Hepatocyte (in vitro differentiated cells): ENCODE data around the gene PFN4. TPM values are rescaled to one million over a fixed set of nuclear protein-coding genes. Genes with fewer than 3 reads are reported as not detected.

Experiments used
- DNase-seq: peaks from one replicate; pipeline ENCODE4 v3.0.0-alpha.2; 2016; ENCODE audit warnings: low spot score
- H2AFZ ChIP-seq: fragments of 200-600 bp; sonication (generic); 2 replicates; pipeline ENCODE4 v1.6.0; 2016; ENCODE audit warnings: antibody characterized with exemption, mild to moderate bottlenecking
- H3K27ac ChIP-seq: fragments of 200-600 bp; sonication (generic); 2 replicates; pipeline ENCODE4 v1.5.1; 2016; ENCODE audit warnings: mild to moderate bottlenecking
- H3K27me3 ChIP-seq: fragments of 200-600 bp; sonication (generic); 2 replicates; pipeline ENCODE4 v1.6.1; 2016
- H3K36me3 ChIP-seq: fragments of 200-600 bp; sonication (generic); replicated peaks from 2 replicates; pipeline ENCODE4 v1.5.1; 2016; ENCODE audit warnings: low read depth; ENCODE audit not compliant: insufficient read depth
- H3K4me1 ChIP-seq: fragments of 200-600 bp; sonication (generic); 2 replicates; pipeline ENCODE4 v1.5.1; 2016; ENCODE audit warnings: mild to moderate bottlenecking, moderate library complexity; ENCODE audit not compliant: insufficient read depth
- H3K4me2 ChIP-seq: fragments of 200-600 bp; sonication (generic); 2 replicates; pipeline ENCODE4 v1.6.0; 2016
- H3K4me3 ChIP-seq: fragments of 200-600 bp; sonication (generic); 2 replicates; pipeline ENCODE4 v1.5.1; 2016; ENCODE audit warnings: mild to moderate bottlenecking
- H3K79me2 ChIP-seq: fragments of 200-600 bp; sonication (generic); 2 replicates; pipeline ENCODE4 v1.6.0; 2017; ENCODE audit warnings: mild to moderate bottlenecking
- H3K9me2 ChIP-seq: fragments of 200-600 bp; sonication (generic); replicated peaks from 2 replicates; pipeline ENCODE4 v1.6.0; 2017; ENCODE audit warnings: mild to moderate bottlenecking; ENCODE audit not compliant: insufficient read depth
- H3K9me3 ChIP-seq: fragments of 200-600 bp; sonication (generic); 2 replicates; pipeline ENCODE4 v1.5.1; 2016; ENCODE audit warnings: low read depth, mild to moderate bottlenecking
- H4K20me1 ChIP-seq: fragments of 200-600 bp; sonication (generic); 2 replicates; pipeline ENCODE4 v1.6.0; 2016; ENCODE audit warnings: mild to moderate bottlenecking; ENCODE audit not compliant: insufficient read depth, poor library complexity, severe bottlenecking
- EZH2 ChIP-seq: fragments of 200-600 bp; sonication (generic); IDR thresholded peaks from 2 replicates; pipeline ENCODE4 v1.6.1; 2016; ENCODE audit warnings: antibody characterized with exemption, mild to moderate bottlenecking, borderline replicate concordance
- EZH2phosphoT487 ChIP-seq: fragments of 200-600 bp; sonication (generic); IDR thresholded peaks from one replicate; pipeline ENCODE4 v1.6.1; 2018; ENCODE audit warnings: antibody characterized with exemption, mild to moderate bottlenecking, low read depth, moderate library complexity; ENCODE audit not compliant: unreplicated experiment, severe bottlenecking
- whole genome bisulfite sequencing: methylation state at CpG from one replicate; pipeline ENCODE4 v1.1.6; 2016; ENCODE audit warnings: low lambda C conversion rate; ENCODE audit errors: missing lambda C conversion rate; 5-methylcytosine and 5-hydroxymethylcytosine counted together
- polyA plus RNA-seq: library from polyadenylated mRNA; unstranded; fragments of >200 nt; fragmentation: Nextera tagmentation; extraction: Ambion mirVana; gene quantifications from 2 replicates; pipeline ENCODE4 v1.2.1, GENCODE V29; 2016
- total RNA-seq: library from RNA; depleted of rRNA; stranded (reverse); fragments of >200 nt; gene quantifications from 2 replicates; pipeline ENCODE4 v1.2.3, GENCODE V29; 2014
- TF ChIP-seq, protein P1 (sequence below): fragments of 200-600 bp; sonication (generic); IDR thresholded peaks from 2 replicates; pipeline ENCODE4 v1.5.1; 2016; ENCODE audit warnings: antibody characterized with exemption, mild to moderate bottlenecking; ENCODE audit not compliant: poor library complexity

PFN4 gene
- total and polyA plus RNA-seq, 2 experiments from 2014 or later, result 1.2 to 1.7 TPM

GRCh38 chr2:24073816-24074215 lies 49.3 kb downstream of the PFN4 start:
- H4K20me1 ChIP-seq, result peaks cover 4% of the 10 kb centered on the region
- TF ChIP-seq EZH2, result no peak
- TF ChIP-seq EZH2phosphoT487, result no peak
- TF ChIP-seq, protein P1, sequence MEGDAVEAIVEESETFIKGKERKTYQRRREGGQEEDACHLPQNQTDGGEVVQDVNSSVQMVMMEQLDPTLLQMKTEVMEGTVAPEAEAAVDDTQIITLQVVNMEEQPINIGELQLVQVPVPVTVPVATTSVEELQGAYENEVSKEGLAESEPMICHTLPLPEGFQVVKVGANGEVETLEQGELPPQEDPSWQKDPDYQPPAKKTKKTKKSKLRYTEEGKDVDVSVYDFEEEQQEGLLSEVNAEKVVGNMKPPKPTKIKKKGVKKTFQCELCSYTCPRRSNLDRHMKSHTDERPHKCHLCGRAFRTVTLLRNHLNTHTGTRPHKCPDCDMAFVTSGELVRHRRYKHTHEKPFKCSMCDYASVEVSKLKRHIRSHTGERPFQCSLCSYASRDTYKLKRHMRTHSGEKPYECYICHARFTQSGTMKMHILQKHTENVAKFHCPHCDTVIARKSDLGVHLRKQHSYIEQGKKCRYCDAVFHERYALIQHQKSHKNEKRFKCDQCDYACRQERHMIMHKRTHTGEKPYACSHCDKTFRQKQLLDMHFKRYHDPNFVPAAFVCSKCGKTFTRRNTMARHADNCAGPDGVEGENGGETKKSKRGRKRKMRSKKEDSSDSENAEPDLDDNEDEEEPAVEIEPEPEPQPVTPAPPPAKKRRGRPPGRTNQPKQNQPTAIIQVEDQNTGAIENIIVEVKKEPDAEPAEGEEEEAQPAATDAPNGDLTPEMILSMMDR, result no peak

GRCh38 chr2:24072259-24072658 lies 50.9 kb downstream of the PFN4 start:
- no peaks in the 10 kb centered on the region for H3K27me3 ChIP-seq
- peaks cover 51% of the 10 kb centered on the region for H3K79me2 ChIP-seq
- H3K4me1 ChIP-seq, result peaks cover 5% of the 10 kb centered on the region
- no peaks in the 10 kb centered on the region for H3K9me2 ChIP-seq
- TF ChIP-seq, protein P1, result no peak
- no peaks in the 10 kb centered on the region for H3K9me3 ChIP-seq
- no peaks in the 10 kb centered on the region for H3K36me3 ChIP-seq
- peaks cover 4% of the 10 kb centered on the region for H4K20me1 ChIP-seq
- no peak overlapping the region for H3K27ac ChIP-seq
- 96% methylated on average over 4 of the region's 4 CpGs for WGBS
- no peak overlapping the region for H2AFZ ChIP-seq
- no peak overlapping the region for H3K4me2 ChIP-seq
- no peak for DNase-seq
- no peak overlapping the region for H3K4me3 ChIP-seq

More at GRCh38 chr2:24073816-24074215, 49.3 kb downstream of the PFN4 start:
- peaks cover 51% of the 10 kb centered on the region for H3K79me2 ChIP-seq
- no peak overlapping the region for H3K4me3 ChIP-seq
- H3K27ac ChIP-seq, result no peak overlapping the region
- H3K9me3 ChIP-seq, result no peaks in the 10 kb centered on the region
- H2AFZ ChIP-seq, result no peak overlapping the region
- H3K9me2 ChIP-seq, result no peaks in the 10 kb centered on the region
- peaks cover 14% of the 10 kb centered on the region for H3K4me1 ChIP-seq
- H3K36me3 ChIP-seq, result no peaks in the 10 kb centered on the region
- no peak for DNase-seq
- 98% methylated on average over 6 of the region's 6 CpGs for WGBS
- H3K27me3 ChIP-seq, result no peaks in the 10 kb centered on the region
- no peak overlapping the region for H3K4me2 ChIP-seq

DNA sequence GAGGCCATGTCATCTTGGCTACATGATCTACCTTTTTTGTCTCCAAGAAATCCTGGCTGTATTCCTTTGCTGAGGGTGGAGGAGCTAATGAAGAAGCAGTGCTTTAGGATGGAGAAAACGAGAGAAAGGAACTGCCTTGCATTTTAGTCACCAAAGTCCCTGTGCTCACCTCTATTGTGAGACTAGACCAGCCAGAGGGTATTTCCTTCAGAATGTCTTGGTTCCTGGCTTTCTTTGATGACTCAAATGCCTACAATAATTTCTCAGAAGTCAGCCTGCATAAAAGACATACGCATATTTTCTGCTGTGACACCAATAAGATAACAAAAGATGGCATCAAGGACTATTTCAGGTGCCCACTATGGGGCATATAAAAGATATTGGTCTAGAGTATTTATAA lies 57.8 kb downstream of the PFN4 start:
- H4K20me1 ChIP-seq, result peaks cover 4% of the 10 kb centered on the region
- H3K9me2 ChIP-seq, result no peaks in the 10 kb centered on the region
- no peaks in the 10 kb centered on the region for H3K9me3 ChIP-seq
- H3K4me3 ChIP-seq, result no peak overlapping the region
- H3K27ac ChIP-seq, result no peak overlapping the region
- 95% methylated on average over 2 of the region's 2 CpGs for WGBS
- H3K27me3 ChIP-seq, result no peaks in the 10 kb centered on the region
- no peaks in the 10 kb centered on the region for H3K79me2 ChIP-seq
- DNase-seq, result no peak
- no peak overlapping the region for H2AFZ ChIP-seq
- H3K4me2 ChIP-seq, result no peak overlapping the region
- TF ChIP-seq, protein P1, result no peak
- TF ChIP-seq EZH2 (no peak), EZH2phosphoT487 (no peak)
- no peaks in the 10 kb centered on the region for H3K36me3 ChIP-seq
- H3K4me1 ChIP-seq, result no peaks in the 10 kb centered on the region

Other genes starting within 250 kb of the PFN4 start
- gene ATAD2B, start 196.2 kb downstream of the PFN4 start, total RNA-seq, result 17.1 and 26.2 TPM in 2 replicates
- 6.1 and 8.7 TPM in 2 replicates for gene ATAD2B, start 196.2 kb downstream of the PFN4 start, polyA plus RNA-seq
- 15.9 and 16.9 TPM in 2 replicates for gene UBXN2A, start 182.9 kb downstream of the PFN4 start, total RNA-seq
- gene UBXN2A, start 182.9 kb downstream of the PFN4 start, polyA plus RNA-seq, result 11.7 and 16.4 TPM in 2 replicates
- gene MFSD2B, start 113.2 kb downstream of the PFN4 start, total RNA-seq, result not detected in 2 replicates
- 0.25 TPM in 1 of 2 replicates, not detected in the other for gene MFSD2B, start 113.2 kb downstream of the PFN4 start, polyA plus RNA-seq
- 6.0 and 6.8 TPM in 2 replicates for gene WDCP, start 75.9 kb downstream of the PFN4 start, total RNA-seq
- gene WDCP, start 75.9 kb downstream of the PFN4 start, polyA plus RNA-seq, result 1.4 and 2.4 TPM in 2 replicates
- 20.2 and 24.4 TPM in 2 replicates for gene FKBP1B, start 73.6 kb downstream of the PFN4 start, total RNA-seq
- gene FKBP1B, start 73.6 kb downstream of the PFN4 start, polyA plus RNA-seq, result 36.3 and 37.2 TPM in 2 replicates
- 131 and 158 TPM in 2 replicates for gene SF3B6, start 47.0 kb downstream of the PFN4 start, total RNA-seq
- 170 and 174 TPM in 2 replicates for gene SF3B6, start 47.0 kb downstream of the PFN4 start, polyA plus RNA-seq
- 29.8 and 31.9 TPM in 2 replicates for gene TP53I3, start 38.5 kb downstream of the PFN4 start, total RNA-seq
- 52.9 and 56.2 TPM in 2 replicates for gene TP53I3, start 38.5 kb downstream of the PFN4 start, polyA plus RNA-seq
- 7.4 and 14.9 TPM in 2 replicates for gene FAM228B, start 135 bp upstream of the PFN4 start, total RNA-seq
- gene FAM228B, start 135 bp upstream of the PFN4 start, polyA plus RNA-seq, result 12.5 and 20.7 TPM in 2 replicates
- 0.13 and 0.24 TPM in 2 replicates for gene FAM228A, start 51.7 kb upstream of the PFN4 start, total RNA-seq
- 0.86 TPM in 1 of 2 replicates, not detected in the other for gene FAM228A, start 51.7 kb upstream of the PFN4 start, polyA plus RNA-seq
- 24.5 and 34.4 TPM in 2 replicates for gene ITSN2, start 237.2 kb upstream of the PFN4 start, total RNA-seq
- gene ITSN2, start 237.2 kb upstream of the PFN4 start, polyA plus RNA-seq, result 20.3 and 29.4 TPM in 2 replicates